AG04449 (cell line): ENCODE measurements around the gene HS6ST1.

ENCODE experiments used
- CTCF ChIA-PET: fragments of 350-600 bp; formaldehyde crosslinking; extraction: SDS; loops from one replicate; lab custom pipeline; 2021; ENCODE audit warnings: antibody characterized with exemption; lab: Yijun Ruan, JAX
- POLR2A ChIA-PET: fragments of 400-600, 350-600 bp; formaldehyde crosslinking; extraction: SDS; loops from one replicate; lab custom pipeline; 2020; ENCODE audit warnings: antibody characterized with exemption, inconsistent platforms; lab: Yijun Ruan, JAX
- DNase-seq: peaks from one replicate; pipeline ENCODE4 v3.0.0-alpha.2; 2010; ENCODE audit warnings: low read depth, low spot score
- H3K4me3 ChIP-seq: 2 replicates; pipeline ENCODE4 v1.5.1; 2011; ENCODE audit warnings: low read depth, mild to moderate bottlenecking, control low read depth, low read length
- CTCF ChIP-seq: IDR thresholded peaks from one replicate; pipeline ENCODE4 v1.5.1; 2011; ENCODE audit warnings: mild to moderate bottlenecking, moderate library complexity, low read length, control low read depth, inconsistent platforms; ENCODE audit not compliant: insufficient read depth; ENCODE audit errors: missing control alignments

The HS6ST1 gene

GRCh38 chr2:128263902-128264331 is 54.8 kb downstream of the HS6ST1 start:
- H3K4me3 ChIP-seq, result no peak overlapping the region
- POLR2A ChIA-PET, result no interaction called here
- CTCF ChIA-PET, result no interaction called here
- TF ChIP-seq CTCF, result no peak
- DNase-seq, result no peak

- POLR2A ChIA-PET, result no interaction called here
- no peak for TF ChIP-seq CTCF
These were observed 56.1 kb downstream of the HS6ST1 start for GRCh38 chr2:128262315-128263253.

GRCh38 chr2:128261245-128262128 is 57.2 kb downstream of the HS6ST1 start:
- ChIA-PET CTCF (no interaction called here), POLR2A (no interaction called here)
- no peak for DNase-seq
- no peak overlapping the region for H3K4me3 ChIP-seq
- TF ChIP-seq CTCF, result no peak

More at GRCh38 chr2:128262315-128263253, 56.1 kb downstream of the HS6ST1 start:
- no peak overlapping the region for H3K4me3 ChIP-seq
- no peak for DNase-seq
- CTCF ChIA-PET, result no interaction called here

GRCh38 chr2:128260239-128261138 is 58.2 kb downstream of the HS6ST1 start:
- POLR2A ChIA-PET, result interaction anchor here (0.5 kb wide), 1 partner anchor 24 kb away, joined by 3 read pairs; no protein-coding TSS in a partner anchor
- CTCF ChIA-PET, result interaction anchor here (0.9 to 1.3 kb wide), 3 partner anchors 10 to 26 kb away, joined by 3 to 5 read pairs (median 3); no protein-coding TSS in a partner anchor
- peak; percentile 21 for TF ChIP-seq CTCF
- H3K4me3 ChIP-seq, result no peak overlapping the region
- peak; percentile 45 for DNase-seq

- H3K4me3 ChIP-seq, result no peak overlapping the region
- ChIA-PET POLR2A (no interaction called here), CTCF (interaction anchor here (0.6 to 1.3 kb wide), 4 partner anchors 11 to 26 kb away, joined by 3 to 5 read pairs (median 3); no protein-coding TSS in a partner anchor)
- DNase-seq, result no peak
- TF ChIP-seq CTCF, result no peak
These were observed 59.1 kb downstream of the HS6ST1 start for GRCh38 chr2:128259585-128259984.
